GM21529 (cell line): Measurements from ENCODE around the gene B3GNT3.
"Not testable (repeated sequence)": the region's sequence is repeated elsewhere in the genome, so short reads cannot be mapped to it uniquely, and the experiment has no call there.

Experiments used
- ATAC-seq: cut with Tn5 transposase; IDR thresholded peaks from one replicate; pipeline ENCODE4 v1.9.1; 2021; ENCODE audit not compliant: unreplicated experiment

The B3GNT3 gene

GRCh38 chr19:17796838-17797423 is 2.0 kb downstream of the B3GNT3 start:
- no peak for ATAC-seq

DNA sequence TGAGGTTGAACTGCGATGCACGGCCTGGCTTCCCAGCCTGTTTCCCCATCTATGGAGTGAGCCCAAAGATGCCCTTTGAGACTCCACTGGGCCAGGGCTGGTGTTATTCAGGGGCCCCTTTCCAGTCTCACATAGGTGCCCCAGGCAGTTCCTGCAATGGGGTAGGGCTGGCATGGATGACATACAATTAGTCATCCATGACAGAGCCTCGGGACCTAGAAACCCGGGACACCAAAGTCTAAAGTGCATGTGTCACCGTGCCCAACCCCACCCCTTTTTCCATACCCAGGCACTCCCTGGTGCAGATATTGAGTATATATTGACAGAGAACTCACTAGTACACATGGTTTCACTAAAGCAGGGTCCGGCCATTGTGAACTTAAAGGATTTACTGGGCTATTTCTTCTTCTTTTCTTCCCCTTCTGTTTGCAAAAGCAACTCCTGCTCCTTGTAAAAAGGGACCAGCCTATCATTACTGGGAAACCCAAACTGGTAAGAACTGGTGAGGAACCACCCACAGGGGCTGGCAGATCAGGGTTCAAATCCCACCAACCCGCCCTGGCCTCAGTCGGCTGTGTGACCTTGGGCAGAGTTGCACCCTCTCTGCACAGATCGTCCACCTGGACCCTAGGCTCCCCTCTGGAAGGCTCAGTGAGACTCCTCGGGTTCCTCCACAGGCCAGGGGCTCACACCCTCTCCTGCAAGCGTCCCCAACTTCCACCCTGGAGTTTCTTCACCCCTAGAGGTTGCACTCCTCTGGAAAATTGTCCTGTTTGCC is 2.7 kb downstream of the B3GNT3 start:
- no peak for ATAC-seq

DNA sequence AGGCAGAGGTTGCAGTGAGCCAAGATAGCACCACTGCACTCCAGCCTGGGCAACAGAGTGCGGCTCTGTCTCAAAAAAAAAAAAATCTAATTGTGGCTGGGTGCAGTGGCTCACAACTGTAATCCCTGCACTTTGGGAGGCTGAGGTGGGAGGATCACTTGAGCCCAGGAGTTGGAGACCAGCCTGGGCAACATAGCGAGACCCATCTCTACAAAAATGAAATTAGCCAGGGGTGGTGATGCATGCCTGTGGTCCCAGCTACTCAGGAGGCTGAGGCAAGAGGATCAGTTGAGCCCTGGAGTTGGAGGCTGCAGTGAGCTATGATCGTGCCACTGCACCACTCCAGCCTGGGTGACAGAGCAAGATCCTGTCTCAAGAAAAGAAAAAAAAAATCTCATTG is 3.7 kb downstream of the B3GNT3 start:
- ATAC-seq, result not testable (repeated sequence)

GRCh38 chr19:17802137-17802858 is 7.4 kb downstream of the B3GNT3 start:
- ATAC-seq, result no peak

DNA sequence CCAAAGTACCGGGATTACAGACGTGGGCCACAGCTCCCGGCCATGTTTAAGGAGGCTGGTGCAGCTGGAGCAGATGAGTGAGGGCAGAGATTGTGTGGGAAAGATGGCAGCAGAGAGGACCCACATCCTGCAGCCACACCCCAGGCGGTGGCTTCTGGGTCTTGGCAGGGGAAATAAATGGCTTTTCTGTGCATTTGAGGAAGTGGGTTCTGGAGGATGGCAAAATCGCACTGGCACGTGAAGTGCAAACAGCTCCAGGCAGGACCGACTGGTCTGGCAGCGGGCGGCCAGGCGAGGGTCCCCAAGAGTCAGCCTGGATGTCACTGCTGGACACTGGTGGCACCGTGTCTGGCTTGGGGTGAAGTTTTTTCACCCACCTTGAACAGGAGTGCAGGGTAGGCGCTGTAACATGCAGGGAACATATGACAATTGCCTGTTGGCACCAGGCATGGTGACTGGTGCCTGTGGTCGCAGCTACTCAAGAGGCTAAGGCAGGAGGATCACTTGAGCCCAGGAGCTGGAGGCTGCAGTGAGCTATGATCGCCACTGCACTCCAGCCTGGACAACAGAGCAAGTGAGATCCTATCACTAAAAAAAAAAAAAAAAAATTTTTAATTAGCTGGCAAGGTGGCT is 8.4 kb downstream of the B3GNT3 start:
- ATAC-seq, result no peak

DNA sequence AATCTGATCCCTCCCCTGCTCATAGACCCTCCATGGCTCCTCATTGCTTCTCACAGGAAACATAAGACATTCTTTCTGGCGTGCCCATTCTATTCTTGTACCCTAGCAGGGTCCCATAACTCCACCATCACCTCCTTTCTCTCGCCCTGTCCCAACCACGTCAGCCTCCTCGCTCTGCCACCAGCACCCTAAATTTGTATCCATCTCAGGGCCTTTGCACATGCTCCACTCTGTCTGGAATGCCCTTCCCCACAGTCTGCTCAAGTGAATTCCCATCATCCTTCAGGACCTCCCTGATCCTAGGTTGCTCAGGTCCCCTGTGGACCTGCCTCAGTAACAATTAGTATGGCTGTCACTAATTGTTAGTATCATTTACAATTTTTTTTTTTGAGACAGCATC is 10.5 kb downstream of the B3GNT3 start:
- no peak for ATAC-seq

- ATAC-seq, result no peak
Observed at GRCh38 chr19:17806945-17807344, 12.0 kb downstream of the B3GNT3 start.

GRCh38 chr19:17807731-17808316 is 12.9 kb downstream of the B3GNT3 start:
- no peak for ATAC-seq

DNA sequence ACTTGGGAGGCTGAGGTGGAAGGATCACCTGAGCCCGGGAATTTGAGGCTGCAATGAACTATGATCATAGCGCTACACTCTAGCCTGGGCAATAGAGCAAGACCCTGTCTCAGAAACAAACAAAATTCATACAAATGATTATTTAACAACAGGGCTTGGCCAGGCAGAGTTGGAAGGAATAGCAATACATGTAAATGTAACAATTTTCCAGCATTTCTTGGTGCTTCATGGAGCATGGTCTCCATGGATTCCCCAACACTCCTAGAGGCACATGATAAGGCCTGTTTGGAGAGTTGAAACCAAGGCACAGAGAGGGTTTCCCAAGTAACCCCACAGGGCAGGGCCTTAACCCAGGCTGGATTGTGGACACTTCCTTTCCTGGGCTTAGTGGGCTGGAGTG is 16.2 kb downstream of the B3GNT3 start:
- ATAC-seq, result no peak

DNA sequence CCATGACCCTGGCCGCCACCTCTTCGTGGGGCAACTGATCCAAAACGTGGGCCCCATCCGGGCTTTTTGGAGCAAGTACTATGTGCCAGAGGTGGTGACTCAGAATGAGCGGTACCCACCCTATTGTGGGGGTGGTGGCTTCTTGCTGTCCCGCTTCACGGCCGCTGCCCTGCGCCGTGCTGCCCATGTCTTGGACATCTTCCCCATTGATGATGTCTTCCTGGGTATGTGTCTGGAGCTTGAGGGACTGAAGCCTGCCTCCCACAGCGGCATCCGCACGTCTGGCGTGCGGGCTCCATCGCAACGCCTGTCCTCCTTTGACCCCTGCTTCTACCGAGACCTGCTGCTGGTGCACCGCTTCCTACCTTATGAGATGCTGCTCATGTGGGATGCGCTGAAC is 16.7 kb downstream of the B3GNT3 start:
- ATAC-seq, result no peak

DNA sequence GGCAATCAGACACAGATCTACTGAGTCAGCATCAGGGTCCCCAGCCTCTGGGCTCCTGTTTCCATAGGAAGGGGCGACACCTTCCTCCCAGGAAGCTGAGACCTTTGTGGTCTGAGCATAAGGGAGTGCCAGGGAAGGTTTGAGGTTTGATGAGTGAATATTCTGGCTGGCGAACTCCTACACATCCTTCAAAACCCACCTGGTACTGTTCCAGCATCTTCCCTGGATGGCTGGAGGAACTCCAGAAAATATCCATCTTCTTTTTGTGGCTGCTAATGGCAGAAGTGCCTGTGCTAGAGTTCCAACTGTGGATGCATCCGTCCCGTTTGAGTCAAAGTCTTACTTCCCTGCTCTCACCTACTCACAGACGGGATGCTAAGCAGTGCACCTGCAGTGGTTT is 17.2 kb downstream of the B3GNT3 start:
- ATAC-seq, result no peak

- ATAC-seq, result no peak
Observed at GRCh38 chr19:17817668-17818363, 22.9 kb downstream of the B3GNT3 start.

DNA sequence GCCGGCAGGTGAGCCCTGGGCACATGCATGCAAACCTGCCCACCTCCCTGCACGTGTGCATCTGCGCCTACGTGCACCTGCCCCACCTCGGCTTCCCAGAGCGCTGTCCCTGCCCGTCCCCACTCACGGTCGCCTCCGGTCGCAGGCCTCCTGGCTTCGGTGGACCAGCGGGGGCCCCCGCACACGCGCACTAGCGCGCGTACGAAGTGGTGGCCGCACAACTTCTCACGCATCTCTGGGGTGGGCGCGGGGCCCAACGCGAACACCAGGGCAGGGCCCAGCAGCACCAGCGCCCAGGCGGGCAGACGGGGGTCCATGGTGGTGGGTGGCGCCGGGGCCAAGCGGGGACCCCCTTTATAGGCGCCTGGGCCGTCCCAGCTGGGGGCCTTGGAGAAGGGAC is 26.3 kb downstream of the B3GNT3 start, which contains the start of gene INSL3:
TSS of gene INSL3 (minus strand) at position 330 of the 400 bp plus-strand sequence. CDS start at position 317, 13 bp downstream.
- no peak for ATAC-seq

GRCh38 chr19:17824339-17824738 is 29.4 kb downstream of the B3GNT3 start:
- no peak for ATAC-seq

- no peak for ATAC-seq
Observed at GRCh38 chr19:17826508-17827056, 31.6 kb downstream of the B3GNT3 start.

- ATAC-seq, result no peak
Observed at GRCh38 chr19:17829855-17830566, 35.1 kb downstream of the B3GNT3 start.

DNA sequence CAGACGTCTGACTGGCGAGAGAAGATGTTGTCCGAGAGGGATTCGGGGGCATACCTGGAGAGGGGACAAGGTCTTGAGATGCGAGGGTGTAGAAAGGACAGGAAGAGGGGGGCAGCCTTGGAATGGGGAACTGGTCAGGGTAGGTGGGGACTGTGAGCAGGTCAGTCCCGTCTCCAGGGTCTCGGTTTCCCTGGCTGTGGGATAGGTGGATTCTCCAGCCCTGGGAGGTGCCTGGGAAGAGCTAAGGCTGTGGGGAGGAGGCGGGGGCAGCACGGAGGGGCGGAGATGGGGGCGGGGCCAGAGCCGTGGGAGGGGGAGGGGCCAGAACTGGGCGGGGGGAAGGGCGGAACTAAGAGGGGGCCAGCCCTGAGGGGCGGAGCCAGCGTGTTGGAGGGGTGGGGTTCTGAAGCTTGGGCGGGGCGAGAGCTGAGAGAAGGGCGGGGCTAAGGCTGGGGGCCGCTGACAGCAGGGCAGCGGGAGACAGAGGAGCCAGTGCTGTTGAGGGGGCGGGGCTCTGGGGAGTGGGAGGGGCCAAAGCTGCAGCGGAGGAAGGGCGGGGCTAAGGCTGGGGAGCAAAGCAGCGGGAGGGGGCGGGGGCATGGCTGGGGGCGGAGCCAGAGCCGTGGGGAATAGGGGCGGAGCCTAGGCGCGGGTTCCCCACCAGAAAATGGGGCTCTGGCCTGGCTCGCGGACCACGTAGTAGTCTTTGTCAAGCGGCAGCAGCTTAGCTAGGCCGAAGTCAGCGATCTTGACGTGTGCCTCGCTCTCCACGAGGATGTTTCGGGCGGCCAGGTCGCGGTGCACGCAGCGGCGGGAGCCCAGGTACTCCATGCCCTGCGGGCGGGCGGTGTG is 35.9 kb downstream of the B3GNT3 start:
- ATAC-seq, result no peak

DNA sequence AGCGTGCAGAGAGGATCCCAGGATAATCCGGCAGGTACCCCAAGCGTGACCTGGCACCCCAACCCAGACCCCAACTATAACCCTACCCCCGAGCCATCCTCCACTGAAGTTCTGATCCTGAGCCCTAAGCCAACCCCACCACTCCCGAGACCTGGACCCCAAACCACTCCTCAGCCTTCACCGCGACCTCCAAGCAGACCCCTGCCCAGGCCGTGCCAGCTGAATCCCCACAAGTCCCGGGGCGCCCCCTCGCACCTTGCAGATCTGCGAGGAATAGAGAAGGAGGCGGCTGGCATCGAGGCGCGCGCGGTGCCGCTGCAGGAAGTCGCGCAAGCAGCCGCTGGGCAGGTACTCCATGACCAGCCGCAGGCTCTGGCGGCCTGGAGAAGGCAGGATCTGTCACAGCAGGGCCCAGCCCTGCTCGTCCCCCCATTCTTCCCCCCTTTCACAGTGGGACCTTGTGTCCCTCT is 36.5 kb downstream of the B3GNT3 start:
- no peak for ATAC-seq
